ENCODE data around the gene SMYD5. TPM values are rescaled to one million over a fixed set of nuclear protein-coding genes. Genes with fewer than 3 reads are reported as not detected.

The SMYD5 gene
- total RNA-seq, 1 donor from 2014 or later = 10.1 TPM

DNA sequence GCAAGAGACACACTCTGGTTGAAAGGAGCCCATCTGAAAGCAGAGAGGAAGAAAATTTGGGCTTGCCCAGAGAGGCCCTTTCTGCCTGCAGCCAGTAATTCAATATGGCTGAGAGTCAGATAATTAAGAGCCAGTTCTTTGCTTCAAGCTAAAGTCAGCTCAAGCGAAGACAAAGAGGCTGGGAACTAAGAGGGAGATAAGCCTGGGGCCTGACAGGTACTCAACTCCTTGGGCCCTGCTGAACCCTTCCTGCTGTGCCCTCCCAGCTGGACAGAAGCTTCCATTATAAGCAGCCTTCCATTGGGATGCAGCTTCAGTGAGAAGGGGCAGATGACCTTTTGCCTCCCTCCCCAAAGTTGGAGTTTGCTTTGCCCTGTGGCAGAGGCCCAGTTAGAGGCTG lies 58.2 kb downstream of the SMYD5 start:
- Histone ChIP-seq H3K27me3 (peaks cover 4% of the 10 kb centered on the region), H3K4me3 (no peak overlapping the region), H3K9me3 (no peaks in the 10 kb centered on the region), H3K36me3 (no peaks in the 10 kb centered on the region), H3K27ac (no peak overlapping the region), H3K4me1 (peaks cover 3 to 6% of the 10 kb centered on the region in 2 donors)
- intact Hi-C loops (cut with DNase I) = no loop called here
- no peak for DNase-seq (ENCODE audit: low spot score in 2 of 2)
- TF ChIP-seq, protein P1, sequence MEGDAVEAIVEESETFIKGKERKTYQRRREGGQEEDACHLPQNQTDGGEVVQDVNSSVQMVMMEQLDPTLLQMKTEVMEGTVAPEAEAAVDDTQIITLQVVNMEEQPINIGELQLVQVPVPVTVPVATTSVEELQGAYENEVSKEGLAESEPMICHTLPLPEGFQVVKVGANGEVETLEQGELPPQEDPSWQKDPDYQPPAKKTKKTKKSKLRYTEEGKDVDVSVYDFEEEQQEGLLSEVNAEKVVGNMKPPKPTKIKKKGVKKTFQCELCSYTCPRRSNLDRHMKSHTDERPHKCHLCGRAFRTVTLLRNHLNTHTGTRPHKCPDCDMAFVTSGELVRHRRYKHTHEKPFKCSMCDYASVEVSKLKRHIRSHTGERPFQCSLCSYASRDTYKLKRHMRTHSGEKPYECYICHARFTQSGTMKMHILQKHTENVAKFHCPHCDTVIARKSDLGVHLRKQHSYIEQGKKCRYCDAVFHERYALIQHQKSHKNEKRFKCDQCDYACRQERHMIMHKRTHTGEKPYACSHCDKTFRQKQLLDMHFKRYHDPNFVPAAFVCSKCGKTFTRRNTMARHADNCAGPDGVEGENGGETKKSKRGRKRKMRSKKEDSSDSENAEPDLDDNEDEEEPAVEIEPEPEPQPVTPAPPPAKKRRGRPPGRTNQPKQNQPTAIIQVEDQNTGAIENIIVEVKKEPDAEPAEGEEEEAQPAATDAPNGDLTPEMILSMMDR (IDR thresholded peaks at IDR 0.05) = no peak

Other genes with a start within 250 kb of the SMYD5 start
- gene SFXN5, start 142.5 kb upstream of the SMYD5 start, total RNA-seq = 9.3 TPM
- 95.3 TPM for gene RAB11FIP5, start 101.3 kb upstream of the SMYD5 start, total RNA-seq
- not detected for gene NOTO, start 11.7 kb upstream of the SMYD5 start, total RNA-seq
- gene PRADC1, start 19.0 kb downstream of the SMYD5 start, total RNA-seq = 77.0 TPM
- 226 TPM for gene CCT7, start 20.1 kb downstream of the SMYD5 start, total RNA-seq
- 5.2 TPM for gene FBXO41, start 70.2 kb downstream of the SMYD5 start, total RNA-seq
- not detected for gene EGR4, start 79.3 kb downstream of the SMYD5 start, total RNA-seq
- gene ALMS1, start 171.6 kb downstream of the SMYD5 start, total RNA-seq = 12.8 TPM